ENCODE measurements around the gene KRT15.
A peak's percentile ranks its signal among the peaks of the same experiment; 100 is the strongest.
"Not testable (repeated sequence)": the region's sequence is repeated elsewhere in the genome, so short reads cannot be mapped to it uniquely, and the experiment has no call there.

KRT15 gene

DNA sequence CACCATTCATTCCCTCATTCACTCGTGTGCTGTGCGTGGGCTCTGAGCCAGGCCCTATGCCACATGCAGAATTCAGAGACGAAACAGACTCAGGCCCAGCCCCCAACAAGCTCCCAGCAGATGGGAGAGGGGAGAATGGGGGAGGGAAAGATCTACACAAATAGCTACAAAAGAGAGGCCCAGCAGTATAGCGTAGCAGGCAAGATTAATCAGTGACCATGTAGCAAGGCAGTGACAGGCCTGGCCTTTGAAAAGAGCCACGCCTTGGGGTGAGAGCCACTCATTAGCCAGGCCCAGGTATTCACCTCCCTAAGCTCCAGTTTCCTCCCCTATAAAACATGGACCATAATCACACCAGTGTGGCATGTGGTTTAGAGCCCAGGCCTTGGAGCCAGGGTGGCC, 25.8 kb upstream of the KRT15 start:
- no peak overlapping the region for H3K9ac ChIP-seq
- H2AFZ ChIP-seq (ENCODE audit: low read depth): no peak overlapping the region
- H4K20me1 ChIP-seq (ENCODE audit: insufficient read depth): no peaks in the 10 kb centered on the region
- TF ChIP-seq, protein P1, sequence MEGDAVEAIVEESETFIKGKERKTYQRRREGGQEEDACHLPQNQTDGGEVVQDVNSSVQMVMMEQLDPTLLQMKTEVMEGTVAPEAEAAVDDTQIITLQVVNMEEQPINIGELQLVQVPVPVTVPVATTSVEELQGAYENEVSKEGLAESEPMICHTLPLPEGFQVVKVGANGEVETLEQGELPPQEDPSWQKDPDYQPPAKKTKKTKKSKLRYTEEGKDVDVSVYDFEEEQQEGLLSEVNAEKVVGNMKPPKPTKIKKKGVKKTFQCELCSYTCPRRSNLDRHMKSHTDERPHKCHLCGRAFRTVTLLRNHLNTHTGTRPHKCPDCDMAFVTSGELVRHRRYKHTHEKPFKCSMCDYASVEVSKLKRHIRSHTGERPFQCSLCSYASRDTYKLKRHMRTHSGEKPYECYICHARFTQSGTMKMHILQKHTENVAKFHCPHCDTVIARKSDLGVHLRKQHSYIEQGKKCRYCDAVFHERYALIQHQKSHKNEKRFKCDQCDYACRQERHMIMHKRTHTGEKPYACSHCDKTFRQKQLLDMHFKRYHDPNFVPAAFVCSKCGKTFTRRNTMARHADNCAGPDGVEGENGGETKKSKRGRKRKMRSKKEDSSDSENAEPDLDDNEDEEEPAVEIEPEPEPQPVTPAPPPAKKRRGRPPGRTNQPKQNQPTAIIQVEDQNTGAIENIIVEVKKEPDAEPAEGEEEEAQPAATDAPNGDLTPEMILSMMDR (conservative IDR thresholded peaks at IDR 0.05; ENCODE audit: low read depth, low read length): no peak
- H3K36me3 ChIP-seq (ENCODE audit: insufficient read depth): no peaks in the 10 kb centered on the region
- H3K4me2 ChIP-seq: no peak overlapping the region
- H3K4me1 ChIP-seq (ENCODE audit: low read depth, poor library complexity, severe bottlenecking): peaks cover 10% of the 10 kb centered on the region
- H3K27ac ChIP-seq: no peak overlapping the region
- no peaks in the 10 kb centered on the region for H3K79me2 ChIP-seq (ENCODE audit: insufficient read depth, low read depth)
- H3K27me3 ChIP-seq (ENCODE audit: insufficient read depth, low read depth): no peaks in the 10 kb centered on the region
- no peak overlapping the region for H3K4me3 ChIP-seq (IDR thresholded peaks at IDR 0.05; ENCODE audit: insufficient read depth, low read depth, low read length)

DNA sequence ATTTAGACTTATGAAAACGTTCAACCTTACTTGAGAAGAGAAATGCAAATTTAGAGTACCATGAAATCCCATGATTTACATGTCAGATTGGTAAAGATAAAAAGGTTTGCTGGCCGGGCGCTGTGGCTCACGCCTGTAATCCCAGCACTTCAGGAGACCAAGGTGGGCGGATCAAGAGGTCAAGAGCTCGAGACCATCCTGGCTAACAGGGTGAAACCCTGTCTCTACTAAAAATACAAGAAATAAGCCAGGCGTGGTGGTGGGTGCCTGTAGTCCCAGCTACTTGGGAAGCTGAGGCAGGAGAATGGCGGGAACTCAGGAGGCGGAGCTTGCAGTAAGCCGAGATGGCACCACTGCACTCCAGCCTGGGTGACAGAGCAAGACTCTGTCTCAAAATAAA, 24.1 kb upstream of the KRT15 start:
- not testable (repeated sequence) for H4K20me1 ChIP-seq (ENCODE audit: insufficient read depth); H3K27me3 ChIP-seq (ENCODE audit: insufficient read depth, low read depth); H2AFZ ChIP-seq (ENCODE audit: low read depth); H3K79me2 ChIP-seq (ENCODE audit: insufficient read depth, low read depth); H3K36me3 ChIP-seq (ENCODE audit: insufficient read depth); H3K9ac ChIP-seq; H3K4me2 ChIP-seq; H3K4me1 ChIP-seq (ENCODE audit: low read depth, poor library complexity, severe bottlenecking); H3K4me3 ChIP-seq (IDR thresholded peaks at IDR 0.05; ENCODE audit: insufficient read depth, low read depth, low read length); H3K27ac ChIP-seq

DNA sequence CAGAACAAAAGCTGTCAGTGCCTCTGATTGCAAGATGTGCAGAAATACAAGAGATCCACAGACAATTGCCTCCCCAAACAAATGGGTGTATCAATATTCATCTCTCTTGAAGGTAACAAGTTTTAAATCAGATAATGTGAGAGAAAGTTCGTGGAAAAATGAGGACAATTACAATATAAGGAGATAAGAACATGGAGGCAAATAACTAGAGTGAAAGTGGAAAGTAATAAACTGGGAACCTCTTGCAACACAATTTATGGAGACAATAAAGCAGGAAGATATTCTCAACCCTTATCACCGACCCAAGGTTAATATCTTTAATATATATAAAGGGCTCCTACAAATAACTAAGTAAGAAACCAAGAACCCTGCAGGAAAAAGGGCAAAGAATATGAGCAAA, 23.7 kb upstream of the KRT15 start:
- no peak overlapping the region for H3K4me3 ChIP-seq (IDR thresholded peaks at IDR 0.05; ENCODE audit: insufficient read depth, low read depth, low read length)
- H2AFZ ChIP-seq (ENCODE audit: low read depth): no peak overlapping the region
- TF ChIP-seq, protein P1 (conservative IDR thresholded peaks at IDR 0.05; ENCODE audit: low read depth, low read length): no peak
- H3K4me2 ChIP-seq: no peak overlapping the region
- H4K20me1 ChIP-seq (ENCODE audit: insufficient read depth): no peaks in the 10 kb centered on the region
- no peaks in the 10 kb centered on the region for H3K4me1 ChIP-seq (ENCODE audit: low read depth, poor library complexity, severe bottlenecking)
- H3K27me3 ChIP-seq (ENCODE audit: insufficient read depth, low read depth): no peaks in the 10 kb centered on the region
- no peaks in the 10 kb centered on the region for H3K36me3 ChIP-seq (ENCODE audit: insufficient read depth)
- H3K27ac ChIP-seq: no peak overlapping the region
- no peak overlapping the region for H3K9ac ChIP-seq
- H3K79me2 ChIP-seq (ENCODE audit: insufficient read depth, low read depth): no peaks in the 10 kb centered on the region

GRCh38 chr17:41540921-41541625, 22.4 kb upstream of the KRT15 start:
- Histone ChIP-seq H3K36me3 (ENCODE audit: insufficient read depth) (no peaks in the 10 kb centered on the region), H3K27ac (no peak overlapping the region), H3K4me1 (ENCODE audit: low read depth, poor library complexity, severe bottlenecking) (no peaks in the 10 kb centered on the region), H3K4me2 (no peak overlapping the region), H3K4me3 (IDR thresholded peaks at IDR 0.05; ENCODE audit: insufficient read depth, low read depth, low read length) (no peak overlapping the region), H3K79me2 (ENCODE audit: insufficient read depth, low read depth) (no peaks in the 10 kb centered on the region), H3K9ac (no peak overlapping the region), H3K27me3 (ENCODE audit: insufficient read depth, low read depth) (no peaks in the 10 kb centered on the region; the same call in 1 of the 2 replicates), H4K20me1 (ENCODE audit: insufficient read depth) (no peaks in the 10 kb centered on the region), H2AFZ (ENCODE audit: low read depth) (no peak overlapping the region)
- TF ChIP-seq, protein P1 (conservative IDR thresholded peaks at IDR 0.05; ENCODE audit: low read depth, low read length): no peak

GRCh38 chr17:41539979-41540701, 21.4 kb upstream of the KRT15 start:
- Histone ChIP-seq H3K9ac (no peak overlapping the region), H4K20me1 (ENCODE audit: insufficient read depth) (no peaks in the 10 kb centered on the region), H3K36me3 (ENCODE audit: insufficient read depth) (no peaks in the 10 kb centered on the region), H3K4me3 (IDR thresholded peaks at IDR 0.05; ENCODE audit: insufficient read depth, low read depth, low read length) (no peak overlapping the region), H3K4me2 (no peak overlapping the region), H3K27ac (no peak overlapping the region), H3K79me2 (ENCODE audit: insufficient read depth, low read depth) (no peaks in the 10 kb centered on the region), H3K4me1 (ENCODE audit: low read depth, poor library complexity, severe bottlenecking) (no peaks in the 10 kb centered on the region), H3K27me3 (ENCODE audit: insufficient read depth, low read depth) (no peaks in the 10 kb centered on the region; the same call in 1 of the 2 replicates), H2AFZ (ENCODE audit: low read depth) (peak overlapping the region; percentile 10; the same call in 1 of the 2 replicates)
- TF ChIP-seq, protein P1 (conservative IDR thresholded peaks at IDR 0.05; ENCODE audit: low read depth, low read length): no peak

Data from KMS-11 (cell line).